Upper lobe of left lung (tissue), 6 donors: Measurements from ENCODE around the gene DNAI7. TPM values are rescaled to one million over a fixed set of nuclear protein-coding genes. Genes with fewer than 3 reads are reported as not detected.

Experiments used
- ATAC-seq, 2 donors: fragments of 200-7000 bp; cut with Tn5 transposase; one replicate each; pipeline ENCODE4 v1.9.1; 2022; ENCODE audit warnings: mild to moderate bottlenecking in 2 of 2, moderate library complexity in 2 of 2; ENCODE audit not compliant: low FRiP score in 2 of 2
- DNase-seq, 2 donors: peaks; one replicate each; pipeline ENCODE4 v3.0.0-alpha.2; 2019 to 2020
- H3K27ac ChIP-seq, 4 donors: fragments of 200-600 bp; sonication (generic); one replicate each; pipeline ENCODE4 v1.5.1; 2016 to 2019
- H3K27me3 ChIP-seq, 4 donors: fragments of 200-600 bp; sonication (generic); one replicate each; pipeline ENCODE4 v1.5.1; 2017 to 2019
- H3K36me3 ChIP-seq, 4 donors: fragments of 200-600 bp; sonication (generic); one replicate each; pipeline ENCODE4 v1.5.1; 2016 to 2019
- H3K4me1 ChIP-seq, 4 donors: fragments of 200-600 bp; sonication (generic); one replicate each; pipeline ENCODE4 v1.5.1; 2018 to 2019
- H3K4me3 ChIP-seq, 4 donors: fragments of 200-600 bp; sonication (generic); one replicate each; pipeline ENCODE4 v1.5.1; 2017 to 2019; ENCODE audit warnings: mild to moderate bottlenecking in 2 of 4, moderate library complexity in 1 of 4
- H3K9me3 ChIP-seq, 4 donors: fragments of 200-600 bp; sonication (generic); one replicate each; pipeline ENCODE4 v1.5.1; 2018 to 2019
- EP300 ChIP-seq, 4 donors: sonication (generic); formaldehyde crosslinking; IDR thresholded peaks; one replicate each; pipeline ENCODE4 v1.5.1; 2017; ENCODE audit warnings: antibody characterized with exemption in 4 of 4, control low read depth in 2 of 4
- POLR2A ChIP-seq, 4 donors: fragments of 450-650 bp; IDR thresholded peaks; one replicate each; pipeline ENCODE4 v1.5.1; 2016 to 2017; ENCODE audit warnings: antibody characterized with exemption in 4 of 4, mild to moderate bottlenecking in 2 of 4
- POLR2AphosphoS5 ChIP-seq, 2 donors: sonication (generic); formaldehyde crosslinking; IDR thresholded peaks; one replicate each; pipeline ENCODE4 v1.5.1; 2017; ENCODE audit warnings: antibody characterized with exemption in 2 of 2
- WGBS, 2 donors: methylation state at CpG; one replicate each; pipeline ENCODE4 v1.1.5; 2017 to 2018; 5-methylcytosine and 5-hydroxymethylcytosine counted together
- total RNA-seq, 6 donors: library from RNA; depleted of rRNA in 4 of 6; stranded (reverse); fragments of >200 nt in 4 of 6; gene quantifications; one replicate each; pipeline versions ENCODE4 v1.1.0 to v1.2.1, GENCODE V29; 2016 to 2021
- TF ChIP-seq, protein P1 (sequence below), 6 experiments: fragments of 450-650 bp in 4 of 6; fragments of 200-600 bp in 2 of 6; sonication (generic) in 2 of 6; IDR thresholded peaks; one replicate each; pipeline ENCODE4 v1.5.1; 2016 to 2019; ENCODE audit warnings: antibody characterized with exemption in 6 of 6
- donor health status: DM: no; HTN: no; CAD: no; lungs with moderate emphysema.
- donor health status: DM: no; HTN: yes; CAD: no; lungs with severe emphysema.

The DNAI7 gene
- total RNA-seq, 6 donors from 2014 or later = 0.72 to 22.3 (median 4.1) TPM

DNA sequence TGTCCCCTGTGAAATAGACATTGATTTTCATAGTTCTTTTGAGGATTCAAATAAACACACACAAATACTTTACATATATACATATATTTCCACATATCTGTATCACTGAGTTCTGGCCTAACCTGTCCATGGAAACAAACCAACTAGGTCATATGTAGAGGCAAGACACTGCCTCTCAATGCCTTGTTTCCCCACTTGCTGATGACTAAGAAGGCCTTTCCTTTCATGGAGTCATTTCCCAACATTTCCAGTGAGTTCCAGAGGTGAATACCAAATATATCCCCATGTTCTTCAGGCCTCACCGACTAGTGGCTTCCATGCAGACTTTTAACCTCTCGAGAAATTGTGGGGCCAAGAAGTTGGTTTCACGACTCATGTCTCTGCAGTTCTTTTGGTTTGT is 120.8 kb downstream of the DNAI7 start:
- Histone ChIP-seq H3K27me3 (peaks cover 0 to 4% (median 0%) of the 10 kb centered on the region in 4 donors), H3K4me1 (peaks cover 0 to 19% (median 0%) of the 10 kb centered on the region in 4 donors), H3K27ac (no peak overlapping the region), H3K36me3 (peaks cover 0 to under 1% (median 0%) of the 10 kb centered on the region in 4 donors), H3K9me3 (no peaks in the 10 kb centered on the region), H3K4me3 (no peak overlapping the region)
- no peak for TF ChIP-seq POLR2A (IDR thresholded peaks at IDR 0.05)
- TF ChIP-seq POLR2AphosphoS5 (IDR thresholded peaks at IDR 0.05) = no peak
- no peak for TF ChIP-seq EP300 (IDR thresholded peaks at IDR 0.05)
- ATAC-seq (no peak), DNase-seq (no peak)
- 78 to 97% methylated on average over 3 of the region's 3 CpGs for WGBS, 2 donors

DNA sequence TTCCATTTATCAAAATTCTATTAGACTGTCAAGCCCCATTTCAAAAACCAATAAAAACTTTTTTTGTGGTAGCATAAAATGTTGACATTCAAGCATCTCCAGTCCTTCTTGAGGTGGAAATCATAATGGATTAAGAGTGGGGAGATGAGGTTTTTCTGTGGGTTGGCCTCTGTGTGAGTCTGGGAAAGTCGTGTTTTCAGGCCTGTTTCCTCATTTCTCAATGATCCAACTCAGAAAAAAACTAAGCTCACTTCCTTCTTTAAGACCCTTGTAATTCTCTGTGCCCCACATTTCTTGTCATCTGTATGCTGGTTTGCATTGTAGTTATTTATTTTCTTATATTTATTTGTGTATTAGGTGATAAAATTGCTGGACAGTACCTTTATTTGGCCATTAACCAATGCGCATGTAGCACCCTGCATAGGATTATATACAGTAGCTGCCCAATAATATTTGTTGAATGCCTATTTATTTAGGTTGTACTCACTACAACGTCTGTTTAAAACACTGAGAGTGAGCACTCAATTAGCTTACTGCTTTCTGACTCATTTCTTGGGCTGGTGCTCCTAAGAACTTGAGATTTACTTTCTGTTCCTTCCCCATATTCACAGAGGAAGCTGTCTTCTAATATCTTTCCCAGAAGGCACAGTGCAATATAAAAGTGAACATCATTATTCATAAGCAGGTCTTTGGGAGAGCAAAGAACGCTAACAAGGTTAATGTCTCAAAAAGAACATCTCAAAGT is 121.9 kb downstream of the DNAI7 start:
- Histone ChIP-seq H3K4me1 (peaks cover 0 to 19% (median 0%) of the 10 kb centered on the region in 4 donors), H3K27ac (peak overlapping the region in 2 of 4 donors; percentile 5 to 13)
- ATAC-seq = no peak

DNA sequence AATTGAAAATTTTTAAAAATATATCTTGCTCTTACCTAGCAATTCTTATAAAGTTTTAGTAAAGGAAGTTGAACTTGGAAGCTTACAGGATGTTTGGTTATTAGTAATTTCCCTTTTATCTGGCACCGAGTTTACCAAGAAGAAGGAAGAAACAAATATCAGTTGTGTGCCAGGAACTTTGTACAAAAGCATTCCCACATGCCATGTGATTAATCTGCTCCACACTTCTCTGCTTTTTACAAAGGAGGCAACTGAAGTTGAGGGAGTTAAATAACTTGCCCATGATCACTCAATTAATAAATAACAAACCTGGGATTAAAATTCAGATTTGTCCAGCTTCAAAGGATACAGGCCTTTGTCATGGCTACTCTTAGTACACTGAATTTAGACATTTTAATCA is 123.6 kb downstream of the DNAI7 start:
- DNase-seq (no peak), ATAC-seq (no peak)
- peak overlapping the region in 3 of 4 donors; percentile 8 to 20 (median 9) for H3K27ac ChIP-seq
- TF ChIP-seq EP300 (IDR thresholded peaks at IDR 0.05) (no peak), POLR2A (IDR thresholded peaks at IDR 0.05) (no peak)
- TF ChIP-seq, protein P1, sequence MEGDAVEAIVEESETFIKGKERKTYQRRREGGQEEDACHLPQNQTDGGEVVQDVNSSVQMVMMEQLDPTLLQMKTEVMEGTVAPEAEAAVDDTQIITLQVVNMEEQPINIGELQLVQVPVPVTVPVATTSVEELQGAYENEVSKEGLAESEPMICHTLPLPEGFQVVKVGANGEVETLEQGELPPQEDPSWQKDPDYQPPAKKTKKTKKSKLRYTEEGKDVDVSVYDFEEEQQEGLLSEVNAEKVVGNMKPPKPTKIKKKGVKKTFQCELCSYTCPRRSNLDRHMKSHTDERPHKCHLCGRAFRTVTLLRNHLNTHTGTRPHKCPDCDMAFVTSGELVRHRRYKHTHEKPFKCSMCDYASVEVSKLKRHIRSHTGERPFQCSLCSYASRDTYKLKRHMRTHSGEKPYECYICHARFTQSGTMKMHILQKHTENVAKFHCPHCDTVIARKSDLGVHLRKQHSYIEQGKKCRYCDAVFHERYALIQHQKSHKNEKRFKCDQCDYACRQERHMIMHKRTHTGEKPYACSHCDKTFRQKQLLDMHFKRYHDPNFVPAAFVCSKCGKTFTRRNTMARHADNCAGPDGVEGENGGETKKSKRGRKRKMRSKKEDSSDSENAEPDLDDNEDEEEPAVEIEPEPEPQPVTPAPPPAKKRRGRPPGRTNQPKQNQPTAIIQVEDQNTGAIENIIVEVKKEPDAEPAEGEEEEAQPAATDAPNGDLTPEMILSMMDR (IDR thresholded peaks at IDR 0.05) = no peak
- peaks cover 0 to 19% (median 0%) of the 10 kb centered on the region in 4 donors for H3K4me1 ChIP-seq
- H3K9me3 ChIP-seq = no peaks in the 10 kb centered on the region
- H3K36me3 ChIP-seq = no peaks in the 10 kb centered on the region
- no peak overlapping the region for H3K4me3 ChIP-seq
- 12 to 38% methylated on average over 1 of the region's 1 CpG for WGBS, 2 donors
- peaks cover 0 to 4% (median 0%) of the 10 kb centered on the region in 4 donors for H3K27me3 ChIP-seq

More for the DNA sequence above, 121.9 kb downstream of the DNAI7 start:
- DNase-seq = no peak
- no peak overlapping the region for H3K4me3 ChIP-seq
- no peaks in the 10 kb centered on the region for H3K9me3 ChIP-seq
- 73% methylated on average over 4 of the region's 4 CpGs for WGBS, 2 donors
- TF ChIP-seq POLR2AphosphoS5 (IDR thresholded peaks at IDR 0.05) = no peak
- peaks cover 0 to 4% (median 0%) of the 10 kb centered on the region in 4 donors for H3K27me3 ChIP-seq
- no peaks in the 10 kb centered on the region for H3K36me3 ChIP-seq

DNA sequence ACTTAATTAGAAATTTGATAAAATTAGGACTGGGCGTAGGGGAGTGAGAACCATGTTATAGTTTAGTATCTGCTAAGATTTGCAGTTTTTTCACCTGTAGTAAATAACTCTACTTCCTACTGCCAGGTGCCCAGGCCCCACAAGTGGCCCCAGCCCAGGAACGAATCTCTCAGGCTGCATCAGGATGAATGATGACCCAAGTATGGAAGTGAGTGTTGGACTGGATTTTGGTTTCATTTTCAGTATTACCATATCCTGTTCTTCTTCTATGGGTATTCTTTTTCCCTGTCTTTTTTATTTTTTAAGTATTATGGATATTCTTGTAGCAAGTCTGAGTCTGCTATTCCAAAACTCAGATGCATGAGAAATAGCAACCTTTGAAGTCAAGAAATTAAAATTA is 125.7 kb downstream of the DNAI7 start:
- H3K36me3 ChIP-seq = no peaks in the 10 kb centered on the region
- WGBS, 2 donors = 56% methylated on average over 2 of the region's 2 CpGs
- no peak overlapping the region for H3K27ac ChIP-seq
- DNase-seq (no peak), ATAC-seq (no peak)
- no peak overlapping the region for H3K4me3 ChIP-seq
- peaks cover 0 to 19% (median 0%) of the 10 kb centered on the region in 4 donors for H3K4me1 ChIP-seq
- peaks cover 0 to 4% (median 0%) of the 10 kb centered on the region in 4 donors for H3K27me3 ChIP-seq
- TF ChIP-seq EP300 (IDR thresholded peaks at IDR 0.05) (no peak), POLR2A (IDR thresholded peaks at IDR 0.05) (no peak), POLR2AphosphoS5 (IDR thresholded peaks at IDR 0.05) (no peak)
- TF ChIP-seq, protein P1 (IDR thresholded peaks at IDR 0.05) = no peak
- H3K9me3 ChIP-seq = no peaks in the 10 kb centered on the region

DNA sequence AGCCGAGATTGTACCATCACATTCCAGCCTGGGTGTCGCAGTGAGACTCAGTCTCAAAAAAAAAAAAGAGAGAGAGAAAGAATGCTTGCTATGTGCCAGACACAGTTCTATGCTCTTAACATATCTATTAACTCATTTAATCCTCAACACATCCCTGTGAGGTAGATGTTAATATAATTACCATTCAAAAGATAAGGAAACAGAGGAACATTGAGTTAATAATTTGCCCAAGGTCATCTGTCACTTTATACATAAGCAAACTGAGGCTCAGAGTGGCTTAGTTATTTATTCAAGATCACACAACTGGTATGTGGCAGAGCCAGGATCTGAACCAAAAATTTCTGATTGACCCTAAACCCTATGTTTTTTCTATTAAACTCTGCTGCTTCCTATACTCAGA is 129.9 kb downstream of the DNAI7 start:
- Histone ChIP-seq H3K4me1 (no peaks in the 10 kb centered on the region), H3K9me3 (no peaks in the 10 kb centered on the region), H3K27ac (no peak overlapping the region), H3K27me3 (no peaks in the 10 kb centered on the region), H3K4me3 (no peak overlapping the region), H3K36me3 (no peaks in the 10 kb centered on the region)
- WGBS, 2 donors = 72 to 80% methylated on average over 2 of the region's 2 CpGs
- TF ChIP-seq EP300 (IDR thresholded peaks at IDR 0.05) (no peak), POLR2AphosphoS5 (IDR thresholded peaks at IDR 0.05) (no peak), POLR2A (IDR thresholded peaks at IDR 0.05) (no peak)
- TF ChIP-seq, protein P1 (IDR thresholded peaks at IDR 0.05) = no peak
- no peak for DNase-seq
- ATAC-seq = no peak
